ENCODE results near the gene BST1.

Gene BST1

GRCh38 chr4:15702941-15703403, at the start of gene BST1:
Gene BST1 (plus strand): TSS chr4:15703065. CDS start chr4:15703145, 80 bp downstream.
- Histone ChIP-seq H3K27ac (no peak within 1 kb of the TSS), H3K27me3 (ENCODE audit: insufficient read depth, low read depth, severe bottlenecking) (no peaks in the 10 kb centered on the region), H3K4me3 (ENCODE audit: low read depth, low read length) (no peak within 1 kb of the TSS), H3K36me3 (no peaks in the 10 kb centered on the region), H3K9me3 (ENCODE audit: severe bottlenecking) (no peaks in the 10 kb centered on the region)
- TF ChIP-seq CTCF (IDR thresholded peaks at IDR 0.05; ENCODE audit: low read depth, low read length), result no peak
- DNase-seq, result no peak

GRCh38 chr4:15653420-15653819, 49.4 kb upstream of the BST1 start:
- DNase-seq, result no peak
- H3K27me3 ChIP-seq (ENCODE audit: insufficient read depth, low read depth, severe bottlenecking), result no peaks in the 10 kb centered on the region
- H3K9me3 ChIP-seq (ENCODE audit: severe bottlenecking), result no peaks in the 10 kb centered on the region
- H3K27ac ChIP-seq, result no peak overlapping the region
- TF ChIP-seq CTCF (IDR thresholded peaks at IDR 0.05; ENCODE audit: low read depth, low read length), result no peak
- peak overlapping the region; percentile 79 for H3K4me3 ChIP-seq (ENCODE audit: low read depth, low read length)
- H3K36me3 ChIP-seq, result no peaks in the 10 kb centered on the region

- Histone ChIP-seq H3K9me3 (ENCODE audit: severe bottlenecking) (no peaks in the 10 kb centered on the region), H3K4me3 (ENCODE audit: low read depth, low read length) (peak overlapping the region; percentile 79), H3K27me3 (ENCODE audit: insufficient read depth, low read depth, severe bottlenecking) (no peaks in the 10 kb centered on the region), H3K27ac (peak overlapping the region; percentile 100), H3K36me3 (no peaks in the 10 kb centered on the region)
- DNase-seq, result no peak
- TF ChIP-seq CTCF (IDR thresholded peaks at IDR 0.05; ENCODE audit: low read depth, low read length), result no peak
Observed at GRCh38 chr4:15653864-15654592, 48.8 kb upstream of the BST1 start.

GRCh38 chr4:15654593-15655222, 48.2 kb upstream of the BST1 start:
- no peak for TF ChIP-seq CTCF (IDR thresholded peaks at IDR 0.05; ENCODE audit: low read depth, low read length)
- Histone ChIP-seq H3K27me3 (ENCODE audit: insufficient read depth, low read depth, severe bottlenecking) (no peaks in the 10 kb centered on the region), H3K36me3 (no peaks in the 10 kb centered on the region), H3K4me3 (ENCODE audit: low read depth, low read length) (peak overlapping the region; percentile 79), H3K9me3 (ENCODE audit: severe bottlenecking) (no peaks in the 10 kb centered on the region), H3K27ac (peak overlapping the region; percentile 100)
- peak; percentile 53 for DNase-seq

- peak; percentile 80 for DNase-seq
- Histone ChIP-seq H3K27me3 (ENCODE audit: insufficient read depth, low read depth, severe bottlenecking) (no peaks in the 10 kb centered on the region), H3K36me3 (no peaks in the 10 kb centered on the region), H3K9me3 (ENCODE audit: severe bottlenecking) (no peaks in the 10 kb centered on the region), H3K27ac (peak within 1 kb of the TSS; percentile 100), H3K4me3 (ENCODE audit: low read depth, low read length) (peak within 1 kb of the TSS; percentile 79)
- TF ChIP-seq CTCF (IDR thresholded peaks at IDR 0.05; ENCODE audit: low read depth, low read length), result no peak
Observed at GRCh38 chr4:15655223-15656037, 47.4 kb upstream of the BST1 start, which contains the start of gene FBXL5. Gene FBXL5 (minus strand): TSS chr4:15655357. CDS start chr4:15655287, 70 bp downstream.

Measured in WERI-Rb-1 (cell line).